ENCODE measurements around the gene SPRED1. TPM values are rescaled to one million over a fixed set of nuclear protein-coding genes. Genes with fewer than 3 reads are reported as not detected.
"Not testable (repeated sequence)": the region's sequence is repeated elsewhere in the genome, so short reads cannot be mapped to it uniquely, and the experiment has no call there.

The SPRED1 gene
- polyA plus RNA-seq, 2 of the 4 experiments (the other 2 are of a cell fraction), result 6.0 to 8.6 TPM

DNA sequence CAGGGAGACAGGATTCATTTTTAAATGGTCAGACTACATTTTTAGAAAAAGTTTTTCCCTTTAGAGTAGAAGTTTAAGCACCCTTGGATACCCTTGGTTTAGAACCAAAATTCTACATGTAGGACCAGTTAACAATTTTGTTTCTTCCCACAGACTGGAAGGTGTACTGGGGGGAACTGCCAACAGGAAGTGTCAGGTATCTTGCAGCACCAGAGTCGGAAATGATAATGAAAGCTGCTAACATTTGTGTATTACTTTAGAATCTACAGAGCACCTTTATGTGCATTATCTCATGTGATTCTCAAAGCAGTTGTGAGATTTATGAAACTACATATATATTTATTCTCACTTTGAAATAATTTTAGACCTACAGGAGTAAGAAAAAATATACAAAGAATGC is 21.5 kb downstream of the SPRED1 start (continued):
- TF ChIP-seq, protein P1, sequence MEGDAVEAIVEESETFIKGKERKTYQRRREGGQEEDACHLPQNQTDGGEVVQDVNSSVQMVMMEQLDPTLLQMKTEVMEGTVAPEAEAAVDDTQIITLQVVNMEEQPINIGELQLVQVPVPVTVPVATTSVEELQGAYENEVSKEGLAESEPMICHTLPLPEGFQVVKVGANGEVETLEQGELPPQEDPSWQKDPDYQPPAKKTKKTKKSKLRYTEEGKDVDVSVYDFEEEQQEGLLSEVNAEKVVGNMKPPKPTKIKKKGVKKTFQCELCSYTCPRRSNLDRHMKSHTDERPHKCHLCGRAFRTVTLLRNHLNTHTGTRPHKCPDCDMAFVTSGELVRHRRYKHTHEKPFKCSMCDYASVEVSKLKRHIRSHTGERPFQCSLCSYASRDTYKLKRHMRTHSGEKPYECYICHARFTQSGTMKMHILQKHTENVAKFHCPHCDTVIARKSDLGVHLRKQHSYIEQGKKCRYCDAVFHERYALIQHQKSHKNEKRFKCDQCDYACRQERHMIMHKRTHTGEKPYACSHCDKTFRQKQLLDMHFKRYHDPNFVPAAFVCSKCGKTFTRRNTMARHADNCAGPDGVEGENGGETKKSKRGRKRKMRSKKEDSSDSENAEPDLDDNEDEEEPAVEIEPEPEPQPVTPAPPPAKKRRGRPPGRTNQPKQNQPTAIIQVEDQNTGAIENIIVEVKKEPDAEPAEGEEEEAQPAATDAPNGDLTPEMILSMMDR (IDR thresholded peaks at IDR 0.05), result no peak
- TF ChIP-seq TFCP2L1 (CRISPR knock-in tag; IDR thresholded peaks at IDR 0.05) (no peak), POLR2AphosphoS2 (conservative IDR thresholded peaks at IDR 0.05; ENCODE audit: low read length) (no peak), FOSB (CRISPR knock-in tag; IDR thresholded peaks at IDR 0.05) (no peak), JUNB (IDR thresholded peaks at IDR 0.05) (no peak), MAZ (IDR thresholded peaks at IDR 0.05; ENCODE audit: borderline replicate concordance, low read depth, low read length) (no peak), EP300 (IDR thresholded peaks at IDR 0.05) (no peak)

DNA sequence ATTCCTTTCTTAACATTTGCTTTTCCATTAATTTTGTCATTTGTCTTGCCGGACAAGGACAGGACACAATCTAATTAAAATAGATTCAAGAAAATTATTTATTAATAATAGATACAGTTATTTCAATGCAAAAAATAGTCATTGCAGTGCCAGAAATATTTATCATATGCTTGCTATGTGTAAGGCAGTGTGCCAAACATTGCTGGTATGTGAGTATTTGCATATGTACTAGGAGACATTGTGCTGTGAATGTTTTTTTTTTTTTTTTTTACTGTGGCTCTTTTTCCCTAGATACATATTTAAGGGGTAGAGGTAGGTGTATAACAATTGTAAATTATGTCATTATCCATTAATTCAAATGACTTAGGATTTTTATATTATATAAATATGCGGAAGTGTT is 23.3 kb downstream of the SPRED1 start:
- ChIA-PET CTCF (no interaction called here), POLR2A (no interaction called here)
- H3K4me3 ChIP-seq, result no peak overlapping the region
- DNase-seq (ENCODE audit: low read depth in 1 of 2, low spot score in 1 of 2) (no peak), FAIRE-seq (no peak), ATAC-seq (no peak)
- TF ChIP-seq RFX5 (IDR thresholded peaks at IDR 0.05), result no peak
- no peak for TF ChIP-seq POLR2AphosphoS2 (conservative IDR thresholded peaks at IDR 0.05; ENCODE audit: low read length)
- no peak for TF ChIP-seq FOSL2 (IDR thresholded peaks at IDR 0.05)
- no peak for TF ChIP-seq FOSL2 (CRISPR knock-in tag; IDR thresholded peaks at IDR 0.05)
- TF ChIP-seq GATA3 (IDR thresholded peaks at IDR 0.05; ENCODE audit: borderline replicate concordance), result no peak
- TF ChIP-seq, protein P2, sequence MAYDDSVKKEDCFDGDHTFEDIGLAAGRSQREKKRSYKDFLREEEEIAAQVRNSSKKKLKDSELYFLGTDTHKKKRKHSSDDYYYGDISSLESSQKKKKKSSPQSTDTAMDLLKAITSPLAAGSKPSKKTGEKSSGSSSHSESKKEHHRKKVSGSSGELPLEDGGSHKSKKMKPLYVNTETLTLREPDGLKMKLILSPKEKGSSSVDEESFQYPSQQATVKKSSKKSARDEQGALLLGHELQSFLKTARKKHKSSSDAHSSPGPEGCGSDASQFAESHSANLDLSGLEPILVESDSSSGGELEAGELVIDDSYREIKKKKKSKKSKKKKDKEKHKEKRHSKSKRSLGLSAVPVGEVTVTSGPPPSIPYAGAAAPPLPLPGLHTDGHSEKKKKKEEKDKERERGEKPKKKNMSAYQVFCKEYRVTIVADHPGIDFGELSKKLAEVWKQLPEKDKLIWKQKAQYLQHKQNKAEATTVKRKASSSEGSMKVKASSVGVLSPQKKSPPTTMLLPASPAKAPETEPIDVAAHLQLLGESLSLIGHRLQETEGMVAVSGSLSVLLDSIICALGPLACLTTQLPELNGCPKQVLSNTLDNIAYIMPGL (CRISPR knock-in tag; IDR thresholded peaks at IDR 0.05; ENCODE audit: borderline replicate concordance), result no peak
- TF ChIP-seq SMC3 (IDR thresholded peaks at IDR 0.05), result no peak
- no peak for TF ChIP-seq RAD21 (conservative IDR thresholded peaks at IDR 0.05 in 1 of 2, IDR thresholded peaks at IDR 0.05 in 1 of 2)
- TF ChIP-seq, protein P3, sequence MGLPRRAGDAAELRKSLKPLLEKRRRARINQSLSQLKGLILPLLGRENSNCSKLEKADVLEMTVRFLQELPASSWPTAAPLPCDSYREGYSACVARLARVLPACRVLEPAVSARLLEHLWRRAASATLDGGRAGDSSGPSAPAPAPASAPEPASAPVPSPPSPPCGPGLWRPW (IDR thresholded peaks at IDR 0.05), result no peak
- no peak for TF ChIP-seq POLR2A (IDR thresholded peaks at IDR 0.05; ENCODE audit: low read length)
- no peak for TF ChIP-seq KDM1A (IDR thresholded peaks at IDR 0.05; ENCODE audit: low read depth)
- TF ChIP-seq NR3C1 (IDR thresholded peaks at IDR 0.05), result no peak
- TF ChIP-seq RNF2 (IDR thresholded peaks at IDR 0.05; ENCODE audit: borderline replicate concordance, low read depth), result no peak
- no peak for TF ChIP-seq JUN (IDR thresholded peaks at IDR 0.05)
- no peak for TF ChIP-seq TFCP2L1 (CRISPR knock-in tag; IDR thresholded peaks at IDR 0.05)
- TF ChIP-seq KDM5A (IDR thresholded peaks at IDR 0.05), result no peak
- TF ChIP-seq SREBF2 (IDR thresholded peaks at IDR 0.05), result no peak
- TF ChIP-seq, protein P4, sequence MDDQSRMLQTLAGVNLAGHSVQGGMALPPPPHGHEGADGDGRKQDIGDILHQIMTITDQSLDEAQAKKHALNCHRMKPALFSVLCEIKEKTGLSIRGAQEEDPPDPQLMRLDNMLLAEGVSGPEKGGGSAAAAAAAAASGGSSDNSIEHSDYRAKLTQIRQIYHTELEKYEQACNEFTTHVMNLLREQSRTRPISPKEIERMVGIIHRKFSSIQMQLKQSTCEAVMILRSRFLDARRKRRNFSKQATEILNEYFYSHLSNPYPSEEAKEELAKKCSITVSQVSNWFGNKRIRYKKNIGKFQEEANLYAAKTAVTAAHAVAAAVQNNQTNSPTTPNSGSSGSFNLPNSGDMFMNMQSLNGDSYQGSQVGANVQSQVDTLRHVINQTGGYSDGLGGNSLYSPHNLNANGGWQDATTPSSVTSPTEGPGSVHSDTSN (IDR thresholded peaks at IDR 0.05), result no peak
- TF ChIP-seq BHLHE40 (IDR thresholded peaks at IDR 0.05; ENCODE audit: low read depth, low read length), result no peak
- TF ChIP-seq, protein P1 (IDR thresholded peaks at IDR 0.05), result no peak
- peaks cover 11% of the 10 kb centered on the region; the same call in 1 of the 3 replicates for H3K4me1 ChIP-seq
- 47% methylated on average over 2 of the region's 2 CpGs for WGBS (ENCODE audit: missing lambda C conversion rate)
- H3K9me3 ChIP-seq, result no peaks in the 10 kb centered on the region
- no peak overlapping the region for H3K27ac ChIP-seq
- H3K4me2 ChIP-seq, result no peak overlapping the region

DNA sequence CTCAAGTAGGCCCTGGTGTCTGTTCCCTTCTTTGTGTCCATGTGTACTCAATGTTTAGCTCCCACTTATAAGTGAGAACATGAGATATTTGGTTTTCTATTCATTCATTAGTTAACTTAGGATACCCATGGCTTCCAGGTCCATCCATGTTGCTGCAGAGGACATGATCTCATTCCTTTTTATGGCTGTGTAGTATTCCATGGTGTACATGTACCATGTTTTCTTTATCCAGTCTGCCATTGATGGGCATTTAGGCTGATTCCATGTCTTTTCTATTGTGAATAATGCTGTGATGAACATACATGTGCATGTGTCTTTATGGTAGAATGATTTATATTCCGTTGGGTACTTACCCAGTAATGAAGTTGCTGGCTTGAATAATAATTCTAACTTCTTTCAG is 24.6 kb downstream of the SPRED1 start:
- DNase-seq (ENCODE audit: low read depth in 1 of 2, low spot score in 1 of 2); ATAC-seq; FAIRE-seq; H3K4me3 ChIP-seq; POLR2A ChIA-PET; H3K4me2 ChIP-seq; H3K27ac ChIP-seq; CTCF ChIA-PET; H3K9me3 ChIP-seq: not testable (repeated sequence)
- H3K4me1 ChIP-seq, result peaks cover 11% of the 10 kb centered on the region; the same call in 1 of the 3 replicates
- whole genome bisulfite sequencing (ENCODE audit: missing lambda C conversion rate), result 0% methylated on average over 1 of the region's 1 CpG

Measured in A549 (cell line).